Measurements from ENCODE around the gene TNPO2.
"Not testable (repeated sequence)": the region's sequence is repeated elsewhere in the genome, so short reads cannot be mapped to it uniquely, and the experiment has no call there.

The TNPO2 gene

DNA sequence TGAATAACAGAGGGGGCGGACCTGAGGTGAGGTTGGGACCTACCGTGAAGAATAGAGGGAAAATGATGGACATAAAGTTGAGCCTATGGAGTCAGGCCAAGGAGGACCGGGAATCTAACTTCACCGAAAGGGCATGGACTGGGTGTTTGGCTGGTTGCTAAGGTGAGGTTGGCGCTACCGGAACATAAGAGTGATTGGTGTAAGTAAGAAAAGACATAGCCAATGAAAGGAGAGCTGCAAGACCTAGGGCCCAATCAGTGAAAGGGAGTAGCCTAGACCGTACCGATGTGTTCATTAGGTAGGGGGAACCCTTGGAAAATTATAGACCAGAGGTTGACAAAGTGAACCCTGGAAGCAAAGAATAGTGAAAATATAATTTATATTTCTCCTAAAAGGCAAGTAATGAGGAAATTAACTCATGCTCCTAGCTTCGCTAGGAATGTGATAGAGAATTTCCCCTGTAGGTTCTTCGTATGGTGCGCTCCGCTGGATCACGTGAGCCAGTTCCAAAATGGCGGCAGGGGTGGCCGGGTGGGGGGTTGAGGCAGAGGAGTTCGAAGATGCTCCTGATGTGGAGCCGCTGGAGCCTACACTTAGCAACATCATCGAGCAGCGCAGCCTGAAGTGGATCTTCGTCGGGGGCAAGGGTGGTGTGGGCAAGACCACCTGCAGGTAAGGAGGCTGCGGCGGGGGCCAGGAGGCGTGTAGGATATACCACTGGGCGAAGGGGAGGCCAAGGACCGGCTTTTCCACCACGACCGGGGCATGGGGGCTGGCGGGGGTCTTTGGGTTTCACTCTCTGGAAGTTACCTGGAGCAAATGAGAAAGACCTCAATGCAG lies 13.5 kb upstream of the TNPO2 start, which contains the start of gene GET3:
TSS of gene GET3 (plus strand) at position 503 of the 840 bp plus-strand sequence. CDS start at position 512, 9 bp downstream.
- peak; percentile 100 for DNase-seq (ENCODE audit: low read depth)

- DNase-seq (ENCODE audit: low read depth), result peak; percentile 64
Measured at GRCh38 chr19:12733369-12734214, 9.9 kb upstream of the TNPO2 start.

GRCh38 chr19:12731337-12731736 lies 7.6 kb upstream of the TNPO2 start:
- no peak for DNase-seq (ENCODE audit: low read depth)

DNA sequence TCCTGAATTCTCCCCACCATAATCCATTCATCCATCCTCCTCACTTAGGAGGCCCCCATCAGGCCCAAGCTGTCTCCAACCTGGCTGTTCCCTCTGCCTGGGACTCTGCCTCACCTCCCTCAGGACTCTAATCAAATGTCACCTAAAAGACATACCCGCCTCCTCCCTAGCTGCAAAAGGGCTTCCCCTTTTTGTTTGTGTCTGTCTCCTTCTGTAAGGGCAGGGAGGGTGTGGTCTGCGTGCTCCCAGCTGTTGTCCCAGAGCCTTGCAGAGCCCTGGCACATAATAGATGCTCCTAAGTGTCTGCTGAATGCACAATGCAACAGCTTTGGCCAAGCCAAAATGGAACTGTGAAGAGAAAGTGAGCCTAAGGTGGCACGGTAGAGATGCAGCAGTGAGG lies 6.3 kb upstream of the TNPO2 start:
- no peak for DNase-seq (ENCODE audit: low read depth)

- no peak for DNase-seq (ENCODE audit: low read depth)
Measured at GRCh38 chr19:12727745-12728433, 4.2 kb upstream of the TNPO2 start.

DNA sequence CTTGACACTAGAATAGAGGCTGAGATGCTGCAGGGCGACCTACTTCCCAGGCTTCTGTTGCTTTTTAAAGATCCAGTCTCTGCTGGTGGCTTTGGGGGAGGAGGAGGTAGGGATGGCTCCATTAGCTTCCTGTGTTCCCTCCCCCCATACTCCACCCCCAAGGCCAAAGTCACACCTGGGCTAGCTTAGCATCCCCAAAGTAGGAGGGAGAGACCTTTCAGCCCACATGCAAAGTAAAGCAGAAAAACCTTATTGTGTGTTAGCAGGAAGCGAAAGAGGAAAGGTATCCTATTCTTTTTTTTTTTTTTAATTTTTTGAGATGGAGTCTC lies 3.2 kb upstream of the TNPO2 start:
- no peak for DNase-seq (ENCODE audit: low read depth)

- DNase-seq (ENCODE audit: low read depth), result not testable (repeated sequence)
Measured at GRCh38 chr19:12725612-12726011, 1.9 kb upstream of the TNPO2 start.

DNA sequence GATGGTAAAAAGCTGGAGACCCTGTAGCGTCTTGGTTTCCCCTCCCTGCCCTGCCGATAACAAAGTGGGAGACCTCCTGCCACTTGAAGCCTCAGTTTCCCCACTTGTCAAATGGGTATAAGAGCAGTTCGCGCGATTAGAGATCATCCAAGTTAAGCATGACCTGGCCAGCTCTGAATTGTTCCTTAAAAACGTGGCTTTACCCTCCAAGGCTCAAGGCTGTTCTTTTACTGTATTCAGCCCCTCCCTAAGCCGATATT lies 421 bp downstream of the TNPO2 start:
- DNase-seq (ENCODE audit: low read depth), result no peak

GRCh38 chr19:12722566-12723380 lies 959 bp downstream of the TNPO2 start:
- DNase-seq (ENCODE audit: low read depth), result peak; percentile 99

- DNase-seq (ENCODE audit: low read depth), result peak; percentile 64
Measured at GRCh38 chr19:12721656-12722565, 1.8 kb downstream of the TNPO2 start.

GRCh38 chr19:12720851-12721655 lies 2.7 kb downstream of the TNPO2 start:
- DNase-seq (ENCODE audit: low read depth), result no peak

GRCh38 chr19:12720296-12720695 lies 3.4 kb downstream of the TNPO2 start:
- DNase-seq (ENCODE audit: low read depth), result no peak

- DNase-seq (ENCODE audit: low read depth), result no peak
Measured at GRCh38 chr19:12715929-12716328, 7.8 kb downstream of the TNPO2 start.

DNA sequence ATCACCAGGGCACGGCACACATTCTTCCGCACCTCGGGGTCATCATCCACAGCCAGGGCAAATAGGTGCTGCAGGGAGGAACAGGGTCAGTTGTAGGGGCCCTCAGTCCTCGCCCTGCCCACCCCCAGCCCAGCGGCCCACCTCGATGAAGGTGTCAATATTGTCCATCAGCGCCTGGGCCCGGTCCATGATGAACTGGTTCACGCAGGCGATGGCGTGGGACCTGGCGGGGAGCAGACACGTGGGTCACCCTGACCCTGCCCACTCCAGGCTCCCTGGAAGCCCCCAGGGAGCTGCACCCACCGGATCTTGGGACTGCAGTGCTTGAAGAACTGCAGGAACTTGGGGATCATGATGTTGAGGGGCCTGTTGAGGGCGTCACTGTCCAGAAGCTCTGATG lies 8.6 kb downstream of the TNPO2 start:
- DNase-seq (ENCODE audit: low read depth), result no peak

DNA sequence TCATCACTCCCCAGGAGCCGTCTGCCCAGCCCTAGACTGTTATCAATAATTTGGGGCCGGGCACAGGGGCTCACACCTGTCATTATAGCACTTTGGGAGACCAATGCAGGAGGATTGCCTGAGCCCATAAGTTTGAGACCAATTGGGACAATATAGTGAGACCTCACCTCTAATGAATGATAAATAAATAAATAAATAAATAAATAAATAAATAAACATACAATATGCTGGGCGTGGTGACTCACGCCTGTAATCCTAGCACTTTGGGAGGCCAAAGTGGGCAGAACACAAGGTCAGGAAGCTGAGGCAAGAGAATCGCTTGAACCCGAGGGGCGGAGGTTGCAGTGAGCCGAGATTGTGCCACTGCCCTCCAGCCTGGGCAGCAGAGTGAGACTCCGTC lies 10.4 kb downstream of the TNPO2 start:
- not testable (repeated sequence) for DNase-seq (ENCODE audit: low read depth)

DNA sequence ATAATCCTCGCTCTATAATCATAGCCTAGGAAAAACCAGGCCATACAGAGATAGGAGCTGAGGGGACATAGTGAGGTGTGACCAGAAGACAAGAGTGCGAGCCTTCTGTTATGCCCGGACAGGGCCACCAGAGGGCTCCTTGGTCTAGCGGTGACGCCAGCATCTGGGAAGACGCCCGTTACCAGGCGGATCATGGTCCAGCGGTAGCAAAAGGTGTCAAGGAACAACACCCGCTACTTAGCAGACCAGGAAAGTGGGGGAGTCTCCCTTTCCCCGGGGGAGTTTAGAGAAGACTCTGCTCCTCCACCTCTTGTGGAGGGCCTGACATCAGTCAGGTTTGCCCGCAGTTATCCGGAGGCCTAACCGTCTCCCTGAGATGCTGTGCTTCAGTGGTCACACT lies 11.7 kb downstream of the TNPO2 start:
- not testable (repeated sequence) for DNase-seq (ENCODE audit: low read depth)

- DNase-seq (ENCODE audit: low read depth), result no peak
Measured at GRCh38 chr19:12711187-12711586, 12.5 kb downstream of the TNPO2 start.

GRCh38 chr19:12708641-12709040 lies 15.1 kb downstream of the TNPO2 start:
- no peak for DNase-seq (ENCODE audit: low read depth)

DNA sequence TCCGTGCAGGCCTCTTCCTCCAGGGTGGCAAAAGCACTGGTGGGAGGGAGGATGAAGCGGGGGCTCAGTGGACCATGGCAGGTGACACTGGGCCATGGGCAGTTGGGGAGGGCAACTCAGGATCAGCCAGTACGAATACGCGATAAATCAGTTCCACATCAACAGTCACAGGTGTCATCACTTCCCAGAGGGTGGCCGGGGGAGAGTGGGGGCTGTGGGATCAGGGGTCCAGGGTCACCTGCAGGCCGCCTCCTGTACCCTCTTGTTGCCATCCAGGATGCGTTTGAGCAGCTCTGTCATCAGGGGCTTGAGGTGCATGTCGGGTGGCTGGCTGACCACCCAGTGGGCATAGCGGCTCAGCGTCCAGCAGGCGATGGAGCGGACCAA lies 17.4 kb downstream of the TNPO2 start:
- no peak for DNase-seq (ENCODE audit: low read depth)

All from amniotic epithelial cell (primary cell).